Measurements from ENCODE around the gene FGF9. TPM values are rescaled to one million over a fixed set of nuclear protein-coding genes. Genes with fewer than 3 reads are reported as not detected.

Gene FGF9
- total RNA-seq, 1 experiment from 2014 or later, result 0.26 TPM

- TF ChIP-seq ATF2 (CRISPR knock-in tag; IDR thresholded peaks at IDR 0.05; ENCODE audit: borderline replicate concordance, low read depth), result no peak
- no peak for TF ChIP-seq ZBTB21 (CRISPR knock-in tag; IDR thresholded peaks at IDR 0.05; ENCODE audit: borderline replicate concordance)
- TF ChIP-seq TCF7 (CRISPR knock-in tag; IDR thresholded peaks at IDR 0.05; ENCODE audit: low read depth), result no peak
Observed at GRCh38 chr13:21690955-21691354, 20.1 kb downstream of the FGF9 start (continued).

GRCh38 chr13:21691500-21691899, 20.6 kb downstream of the FGF9 start:
- ATAC-seq (no peak), DNase-seq (ENCODE audit: low spot score) (no peak)
- no peak for TF ChIP-seq RORB (CRISPR knock-in tag; IDR thresholded peaks at IDR 0.05)
- no peak for TF ChIP-seq NFATC4 (CRISPR knock-in tag; IDR thresholded peaks at IDR 0.05)
- no peak for TF ChIP-seq ZNF281 (CRISPR knock-in tag; IDR thresholded peaks at IDR 0.05)
- no peak for TF ChIP-seq ZNF219 (CRISPR knock-in tag; IDR thresholded peaks at IDR 0.05; ENCODE audit: borderline replicate concordance)
- TF ChIP-seq AR (CRISPR knock-in tag; IDR thresholded peaks at IDR 0.05), result no peak
- TF ChIP-seq HMGXB4 (CRISPR knock-in tag; IDR thresholded peaks at IDR 0.05), result no peak
- TF ChIP-seq RELA (CRISPR knock-in tag; IDR thresholded peaks at IDR 0.05; ENCODE audit: borderline replicate concordance), result no peak
- no peak for TF ChIP-seq MLX (CRISPR knock-in tag; IDR thresholded peaks at IDR 0.05)
- TF ChIP-seq ZBTB21 (CRISPR knock-in tag; IDR thresholded peaks at IDR 0.05; ENCODE audit: borderline replicate concordance), result no peak
- no peak for TF ChIP-seq USF2 (CRISPR knock-in tag; IDR thresholded peaks at IDR 0.05)
- no peak for TF ChIP-seq ZNF232 (CRISPR knock-in tag; IDR thresholded peaks at IDR 0.05)
- TF ChIP-seq IRF1 (CRISPR knock-in tag; IDR thresholded peaks at IDR 0.05), result no peak
- TF ChIP-seq FOXJ3 (CRISPR knock-in tag; IDR thresholded peaks at IDR 0.05; ENCODE audit: borderline replicate concordance), result no peak
- TF ChIP-seq JUN (CRISPR knock-in tag; IDR thresholded peaks at IDR 0.05), result no peak
- TF ChIP-seq ETV6 (CRISPR knock-in tag; IDR thresholded peaks at IDR 0.05), result no peak
- no peak for TF ChIP-seq ATF2 (CRISPR knock-in tag; IDR thresholded peaks at IDR 0.05; ENCODE audit: borderline replicate concordance, low read depth)
- no peak for TF ChIP-seq FOXK1 (CRISPR knock-in tag; IDR thresholded peaks at IDR 0.05)
- Mint-ChIP-seq H3K27me3 (ENCODE audit: low read depth) (no peaks in the 10 kb centered on the region), H3K27ac (no peak overlapping the region), H3K36me3 (no peaks in the 10 kb centered on the region), H3K9me3 (no peaks in the 10 kb centered on the region), H3K4me1 (no peaks in the 10 kb centered on the region; the same call in 1 of the 2 replicates), H3K4me3 (no peak overlapping the region)
- POLR2A ChIA-PET, result interaction anchor here (0.5 kb wide), 1 partner anchor 9 kb away, joined by 4 read pairs; no protein-coding TSS in a partner anchor
- CTCF ChIA-PET, result interaction anchor here (1.1 kb wide), 1 partner anchor 15 kb away, joined by 3 read pairs; no protein-coding TSS in a partner anchor
